Suprapubic skin (tissue), 4 donors: ENCODE results near the gene ZNF423. TPM values are rescaled to one million over a fixed set of nuclear protein-coding genes. Genes with fewer than 3 reads are reported as not detected.

Experiments used
- DNase-seq, 2 donors: peaks; one replicate each; pipeline ENCODE4 v3.0.0-alpha.2; 2019; ENCODE audit warnings: low spot score in 2 of 2
- H3K27ac ChIP-seq: fragments of 200-600 bp; sonication (generic); one replicate; pipeline ENCODE4 v1.5.1; 2019
- H3K27me3 ChIP-seq: fragments of 200-600 bp; sonication (generic); one replicate; pipeline ENCODE4 v1.5.1; 2019
- H3K36me3 ChIP-seq: fragments of 200-600 bp; sonication (generic); one replicate; pipeline ENCODE4 v1.5.1; 2019
- H3K4me1 ChIP-seq: fragments of 200-600 bp; sonication (generic); one replicate; pipeline ENCODE4 v1.5.1; 2019
- H3K4me3 ChIP-seq: fragments of 200-600 bp; sonication (generic); one replicate; pipeline ENCODE4 v1.5.1; 2019; ENCODE audit warnings: mild to moderate bottlenecking
- H3K9me3 ChIP-seq: fragments of 200-600 bp; sonication (generic); one replicate; pipeline ENCODE4 v1.5.1; 2019
- EP300 ChIP-seq: sonication (generic); formaldehyde crosslinking; IDR thresholded peaks from one replicate; pipeline ENCODE4 v1.6.1; 2017; ENCODE audit warnings: antibody characterized with exemption
- POLR2A ChIP-seq, 2 donors: fragments of 450-650 bp; IDR thresholded peaks; one replicate each; pipeline ENCODE4 v1.6.1; 2017; ENCODE audit warnings: antibody characterized with exemption in 2 of 2, mild to moderate bottlenecking in 2 of 2, moderate library complexity in 2 of 2
- POLR2AphosphoS5 ChIP-seq, 3 donors: sonication (generic); formaldehyde crosslinking; IDR thresholded peaks; one replicate each; pipeline ENCODE4 v1.6.1; 2017; ENCODE audit warnings: antibody characterized with exemption in 3 of 3
- WGBS: methylation state at CpG from one replicate; pipeline ENCODE4 v1.1.5; 2018; 5-methylcytosine and 5-hydroxymethylcytosine counted together
- total RNA-seq, 4 donors: library from RNA; depleted of rRNA; stranded (reverse); fragments of >200 nt; gene quantifications; one replicate each; pipeline ENCODE4 v1.1.0, GENCODE V29; 2016
- TF ChIP-seq, protein P1 (sequence below), 2 donors: fragments of 200-600 bp in 1 of 2; fragments of 450-650 bp in 1 of 2; sonication (generic) in 1 of 2; IDR thresholded peaks; one replicate each; pipeline ENCODE4 v1.5.1; 2016 to 2019; ENCODE audit warnings: antibody characterized with exemption in 2 of 2, mild to moderate bottlenecking in 1 of 2, moderate library complexity in 1 of 2

ZNF423 gene
- total RNA-seq, 4 donors from 2014 or later, result 1.3 to 5.3 (median 1.9) TPM

DNA sequence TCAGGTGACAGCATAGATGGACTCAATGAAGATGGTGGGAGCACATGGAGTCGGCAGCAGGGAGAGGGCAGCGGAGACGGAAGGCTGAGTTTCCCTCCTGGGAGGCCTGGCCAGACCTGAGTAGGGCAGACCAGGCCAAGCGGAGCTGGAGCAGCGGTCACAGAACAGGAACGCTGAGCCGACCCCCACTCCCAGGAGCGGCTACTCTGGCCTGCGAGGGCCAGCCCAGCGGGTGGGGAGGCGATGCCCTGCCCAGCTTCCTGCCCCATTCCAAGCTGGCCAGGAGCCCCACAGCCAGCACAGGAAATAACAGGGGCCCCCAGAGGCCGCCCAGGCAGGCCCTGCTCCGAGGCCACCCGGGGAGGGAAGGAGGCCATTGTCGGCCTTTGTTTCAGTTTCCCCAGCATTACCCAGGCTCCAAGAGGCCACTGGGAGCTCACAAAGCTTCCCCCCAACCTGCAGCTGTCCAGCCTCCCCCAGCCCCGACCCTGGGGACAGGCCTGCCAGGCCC lies 79.8 kb downstream of the ZNF423 start:
- DNase-seq, result no peak
- no peaks in the 10 kb centered on the region for H3K36me3 ChIP-seq
- no peaks in the 10 kb centered on the region for H3K9me3 ChIP-seq
- no peak overlapping the region for H3K4me3 ChIP-seq
- WGBS, result 83% methylated on average over 4 of the region's 16 CpGs
- no peak overlapping the region for H3K27ac ChIP-seq
- peaks cover 3% of the 10 kb centered on the region for H3K4me1 ChIP-seq
- TF ChIP-seq POLR2AphosphoS5 (IDR thresholded peaks at IDR 0.05) (no peak), POLR2A (IDR thresholded peaks at IDR 0.05) (no peak), EP300 (no peak)
- TF ChIP-seq, protein P1, sequence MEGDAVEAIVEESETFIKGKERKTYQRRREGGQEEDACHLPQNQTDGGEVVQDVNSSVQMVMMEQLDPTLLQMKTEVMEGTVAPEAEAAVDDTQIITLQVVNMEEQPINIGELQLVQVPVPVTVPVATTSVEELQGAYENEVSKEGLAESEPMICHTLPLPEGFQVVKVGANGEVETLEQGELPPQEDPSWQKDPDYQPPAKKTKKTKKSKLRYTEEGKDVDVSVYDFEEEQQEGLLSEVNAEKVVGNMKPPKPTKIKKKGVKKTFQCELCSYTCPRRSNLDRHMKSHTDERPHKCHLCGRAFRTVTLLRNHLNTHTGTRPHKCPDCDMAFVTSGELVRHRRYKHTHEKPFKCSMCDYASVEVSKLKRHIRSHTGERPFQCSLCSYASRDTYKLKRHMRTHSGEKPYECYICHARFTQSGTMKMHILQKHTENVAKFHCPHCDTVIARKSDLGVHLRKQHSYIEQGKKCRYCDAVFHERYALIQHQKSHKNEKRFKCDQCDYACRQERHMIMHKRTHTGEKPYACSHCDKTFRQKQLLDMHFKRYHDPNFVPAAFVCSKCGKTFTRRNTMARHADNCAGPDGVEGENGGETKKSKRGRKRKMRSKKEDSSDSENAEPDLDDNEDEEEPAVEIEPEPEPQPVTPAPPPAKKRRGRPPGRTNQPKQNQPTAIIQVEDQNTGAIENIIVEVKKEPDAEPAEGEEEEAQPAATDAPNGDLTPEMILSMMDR (IDR thresholded peaks at IDR 0.05), result no peak
- H3K27me3 ChIP-seq, result no peaks in the 10 kb centered on the region

DNA sequence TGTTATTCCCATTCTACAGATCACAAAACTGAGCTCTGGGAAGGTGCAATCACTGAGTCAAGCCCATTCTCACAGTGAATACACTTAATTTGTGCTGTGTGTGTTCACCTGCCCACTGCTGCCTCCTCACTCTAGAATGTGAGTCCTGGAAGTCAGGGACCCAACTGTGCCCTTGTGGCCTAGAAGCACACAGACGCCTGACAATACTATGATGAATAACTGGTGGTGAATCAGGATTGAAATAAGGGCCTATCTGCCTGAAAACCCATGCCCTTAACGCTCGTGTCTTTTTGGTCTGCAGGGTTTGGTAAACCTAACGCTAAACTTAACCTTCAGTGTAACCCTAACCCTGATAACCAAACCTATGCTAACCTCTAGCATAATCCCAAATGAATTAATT lies 80.3 kb downstream of the ZNF423 start:
- no peak overlapping the region for H3K4me3 ChIP-seq
- no peak for DNase-seq
- no peak for TF ChIP-seq EP300
- TF ChIP-seq, protein P1 (IDR thresholded peaks at IDR 0.05), result no peak
- no peak for TF ChIP-seq POLR2AphosphoS5 (IDR thresholded peaks at IDR 0.05)
- no peak for TF ChIP-seq POLR2A (IDR thresholded peaks at IDR 0.05)
- no peaks in the 10 kb centered on the region for H3K27me3 ChIP-seq
- 75% methylated on average over 4 of the region's 4 CpGs for WGBS
- no peaks in the 10 kb centered on the region for H3K9me3 ChIP-seq
- H3K27ac ChIP-seq, result no peak overlapping the region
- no peaks in the 10 kb centered on the region for H3K36me3 ChIP-seq
- peaks cover 3% of the 10 kb centered on the region for H3K4me1 ChIP-seq

DNA sequence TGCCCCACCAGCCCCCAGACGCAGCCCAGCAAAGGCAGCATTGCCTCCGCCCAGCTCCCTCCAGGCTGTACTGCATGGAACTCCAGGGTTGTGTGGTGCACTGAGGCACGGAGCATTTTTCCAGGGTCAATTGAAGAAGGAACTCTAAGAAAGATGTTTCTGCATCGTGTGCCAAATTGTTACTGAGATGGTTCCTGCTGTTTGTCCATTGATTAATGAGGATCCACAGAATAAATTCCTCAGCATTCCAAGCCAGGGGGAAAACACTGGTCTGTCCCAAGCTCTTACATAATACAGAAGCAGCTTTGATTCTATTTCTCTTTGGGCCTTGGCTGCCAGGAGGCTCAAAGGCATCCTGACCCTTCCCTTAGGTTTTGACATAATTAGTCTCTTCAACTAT lies 80.9 kb downstream of the ZNF423 start:
- H3K9me3 ChIP-seq, result no peaks in the 10 kb centered on the region
- DNase-seq, result no peak
- no peak overlapping the region for H3K27ac ChIP-seq
- 73% methylated on average over 4 of the region's 4 CpGs for WGBS
- H3K4me1 ChIP-seq, result peaks cover 3% of the 10 kb centered on the region
- H3K36me3 ChIP-seq, result no peaks in the 10 kb centered on the region
- no peak overlapping the region for H3K4me3 ChIP-seq
- TF ChIP-seq POLR2AphosphoS5 (IDR thresholded peaks at IDR 0.05) (no peak), EP300 (no peak), POLR2A (IDR thresholded peaks at IDR 0.05) (no peak)
- TF ChIP-seq, protein P1 (IDR thresholded peaks at IDR 0.05), result no peak
- no peaks in the 10 kb centered on the region for H3K27me3 ChIP-seq

DNA sequence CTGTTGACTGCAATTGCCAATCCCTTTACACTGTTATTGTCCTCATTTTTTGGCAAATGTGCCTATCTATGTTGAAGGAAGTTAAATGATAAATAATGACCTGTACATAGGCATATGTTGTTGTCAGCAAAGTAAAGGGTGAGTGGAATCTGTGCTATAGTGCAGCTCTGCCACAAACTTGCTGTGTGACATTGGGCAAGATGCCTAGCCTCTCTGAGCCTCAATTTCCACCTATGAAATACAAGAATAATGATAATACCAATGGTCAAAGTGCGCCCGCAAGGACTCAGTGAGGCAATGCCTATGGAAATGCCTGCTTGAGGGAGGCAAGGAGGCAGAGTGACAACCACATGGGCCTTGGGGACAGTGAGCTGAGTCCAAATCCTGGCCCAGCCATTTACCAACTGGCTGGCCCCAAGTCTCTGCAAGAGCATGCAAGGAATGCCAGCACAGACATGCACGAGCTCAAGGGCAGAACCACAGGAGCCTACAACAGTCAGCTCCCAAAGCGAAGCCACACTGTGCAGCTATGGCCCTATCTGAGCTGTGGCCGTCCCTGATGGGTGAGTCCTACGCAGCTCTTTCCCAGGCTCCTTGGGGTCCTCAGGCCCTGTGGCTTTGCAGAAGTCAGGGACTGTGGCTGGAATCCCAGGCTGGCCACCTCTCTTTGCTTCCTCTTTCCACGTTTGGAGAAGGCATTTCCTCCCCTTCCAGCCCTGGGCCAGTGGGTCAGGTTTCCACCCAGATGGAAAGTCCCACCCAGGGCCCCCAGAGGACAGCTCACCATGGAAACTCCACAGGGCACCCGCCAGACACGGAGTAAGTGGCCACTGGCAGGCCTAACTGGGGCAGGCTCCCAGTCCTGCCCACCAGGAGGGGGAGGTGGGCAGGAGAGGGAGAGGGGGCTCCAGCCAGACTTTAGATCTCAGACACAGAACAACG lies 82.1 kb downstream of the ZNF423 start:
- 53% methylated on average over 6 of the region's 10 CpGs for WGBS
- TF ChIP-seq POLR2A (IDR thresholded peaks at IDR 0.05), result no peak
- TF ChIP-seq EP300, result no peak
- no peak for TF ChIP-seq POLR2AphosphoS5 (IDR thresholded peaks at IDR 0.05)
- TF ChIP-seq, protein P1 (IDR thresholded peaks at IDR 0.05), result no peak
- H3K4me1 ChIP-seq, result peaks cover 3% of the 10 kb centered on the region
- no peaks in the 10 kb centered on the region for H3K27me3 ChIP-seq
- H3K36me3 ChIP-seq, result no peaks in the 10 kb centered on the region
- no peak for DNase-seq
- H3K9me3 ChIP-seq, result no peaks in the 10 kb centered on the region
- no peak overlapping the region for H3K4me3 ChIP-seq
- H3K27ac ChIP-seq, result no peak overlapping the region

DNA sequence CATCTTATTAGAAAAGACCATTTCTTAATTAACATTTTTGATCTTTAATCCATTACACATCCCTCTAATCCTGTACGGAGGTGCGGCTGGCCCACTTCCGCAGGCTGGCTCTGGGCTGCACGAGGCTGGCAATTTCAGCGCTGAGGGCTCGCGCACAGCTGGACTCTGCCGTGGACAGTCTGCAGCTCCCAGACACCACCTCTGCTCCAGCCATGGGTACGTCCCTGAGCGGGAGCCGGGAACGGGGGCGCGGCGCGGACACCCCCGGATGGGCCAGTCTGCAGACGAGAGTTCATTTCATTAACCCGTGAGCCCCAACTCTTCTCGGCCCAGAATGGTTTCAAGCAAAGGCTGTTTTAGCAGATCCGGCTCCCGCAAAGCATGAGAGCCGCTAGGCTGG lies 87.9 kb downstream of the ZNF423 start:
- H3K4me3 ChIP-seq, result no peak overlapping the region
- H3K36me3 ChIP-seq, result no peaks in the 10 kb centered on the region
- no peak for DNase-seq
- H3K9me3 ChIP-seq, result no peaks in the 10 kb centered on the region
- no peaks in the 10 kb centered on the region for H3K27me3 ChIP-seq
- WGBS, result 90% methylated on average over 23 of the region's 23 CpGs
- H3K27ac ChIP-seq, result no peak overlapping the region
- TF ChIP-seq POLR2AphosphoS5 (IDR thresholded peaks at IDR 0.05), result no peak
- TF ChIP-seq POLR2A (IDR thresholded peaks at IDR 0.05), result no peak
- H3K4me1 ChIP-seq, result no peaks in the 10 kb centered on the region
